ENCODE data around the gene HIRA.

DNA sequence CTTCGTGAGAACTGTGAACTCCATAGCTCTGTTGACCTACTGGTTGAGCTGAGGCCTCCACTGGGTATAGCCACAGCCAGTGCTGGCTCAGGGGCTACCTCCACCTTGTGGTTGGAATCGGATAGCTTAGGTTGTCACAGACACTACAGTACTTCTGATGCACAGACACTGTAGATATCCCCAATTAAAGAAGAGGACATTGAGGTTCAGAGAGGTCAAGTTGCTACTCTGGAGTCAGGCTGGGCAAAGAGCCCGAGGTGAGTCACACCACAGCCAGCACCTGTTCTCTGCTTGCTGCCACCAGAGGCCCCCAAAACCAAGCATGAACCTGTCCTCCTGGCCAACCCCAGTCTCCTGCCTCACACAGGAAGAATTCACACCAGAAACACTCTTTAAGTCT lies 42.0 kb upstream of the HIRA start:
- no peak for TF ChIP-seq NANOG (IDR thresholded peaks at IDR 0.05; ENCODE audit: borderline replicate concordance)
- TF ChIP-seq, protein P1, sequence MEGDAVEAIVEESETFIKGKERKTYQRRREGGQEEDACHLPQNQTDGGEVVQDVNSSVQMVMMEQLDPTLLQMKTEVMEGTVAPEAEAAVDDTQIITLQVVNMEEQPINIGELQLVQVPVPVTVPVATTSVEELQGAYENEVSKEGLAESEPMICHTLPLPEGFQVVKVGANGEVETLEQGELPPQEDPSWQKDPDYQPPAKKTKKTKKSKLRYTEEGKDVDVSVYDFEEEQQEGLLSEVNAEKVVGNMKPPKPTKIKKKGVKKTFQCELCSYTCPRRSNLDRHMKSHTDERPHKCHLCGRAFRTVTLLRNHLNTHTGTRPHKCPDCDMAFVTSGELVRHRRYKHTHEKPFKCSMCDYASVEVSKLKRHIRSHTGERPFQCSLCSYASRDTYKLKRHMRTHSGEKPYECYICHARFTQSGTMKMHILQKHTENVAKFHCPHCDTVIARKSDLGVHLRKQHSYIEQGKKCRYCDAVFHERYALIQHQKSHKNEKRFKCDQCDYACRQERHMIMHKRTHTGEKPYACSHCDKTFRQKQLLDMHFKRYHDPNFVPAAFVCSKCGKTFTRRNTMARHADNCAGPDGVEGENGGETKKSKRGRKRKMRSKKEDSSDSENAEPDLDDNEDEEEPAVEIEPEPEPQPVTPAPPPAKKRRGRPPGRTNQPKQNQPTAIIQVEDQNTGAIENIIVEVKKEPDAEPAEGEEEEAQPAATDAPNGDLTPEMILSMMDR (conservative IDR thresholded peaks at IDR 0.05; ENCODE audit: low read depth in 2 of 2): 0 out of 4 replicates have a peak, but pooled peaks of 1 of the 2 experiments have one; percentile 11
- no peak for TF ChIP-seq POLR2AphosphoS5 (IDR thresholded peaks at IDR 0.05; ENCODE audit: low read depth)
